ENCODE data around the gene NR1H2.

NR1H2 gene

GRCh38 chr19:50398675-50399367, 22.6 kb downstream of the NR1H2 start:
- Histone ChIP-seq H3K9me3 (ENCODE audit: severe bottlenecking) (no peaks in the 10 kb centered on the region), H3K27ac (ENCODE audit: poor library complexity, severe bottlenecking) (no peak overlapping the region), H3K27me3 (ENCODE audit: insufficient read depth, poor library complexity, severe bottlenecking) (no peaks in the 10 kb centered on the region), H3K4me3 (ENCODE audit: severe bottlenecking) (no peak overlapping the region), H3K4me1 (ENCODE audit: insufficient read depth, poor library complexity, severe bottlenecking) (no peaks in the 10 kb centered on the region), H3K36me3 (ENCODE audit: low read depth) (peaks cover 24% of the 10 kb centered on the region)
- DNase-seq (ENCODE audit: low spot score) (no peak), ATAC-seq (ENCODE audit: low read depth) (no peak)
- no peak for TF ChIP-seq CTCF (IDR thresholded peaks at IDR 0.05; ENCODE audit: poor library complexity, severe bottlenecking)

- no peak overlapping the region for H3K4me3 ChIP-seq (ENCODE audit: severe bottlenecking)
- no peak for TF ChIP-seq CTCF (IDR thresholded peaks at IDR 0.05; ENCODE audit: poor library complexity, severe bottlenecking)
- H3K27ac ChIP-seq (ENCODE audit: poor library complexity, severe bottlenecking), result no peak overlapping the region
- peaks cover 18% of the 10 kb centered on the region for H3K36me3 ChIP-seq (ENCODE audit: low read depth)
- DNase-seq (ENCODE audit: low spot score) (no peak), ATAC-seq (ENCODE audit: low read depth) (no peak)
- no peaks in the 10 kb centered on the region for H3K4me1 ChIP-seq (ENCODE audit: insufficient read depth, poor library complexity, severe bottlenecking)
- no peaks in the 10 kb centered on the region for H3K27me3 ChIP-seq (ENCODE audit: insufficient read depth, poor library complexity, severe bottlenecking)
- H3K9me3 ChIP-seq (ENCODE audit: severe bottlenecking), result no peaks in the 10 kb centered on the region
These were observed 23.1 kb downstream of the NR1H2 start for GRCh38 chr19:50399368-50399745.

GRCh38 chr19:50401605-50402450, 25.6 kb downstream of the NR1H2 start:
- Histone ChIP-seq H3K4me3 (ENCODE audit: severe bottlenecking) (no peak overlapping the region), H3K36me3 (ENCODE audit: low read depth) (peaks cover 29% of the 10 kb centered on the region), H3K27ac (ENCODE audit: poor library complexity, severe bottlenecking) (no peak overlapping the region), H3K4me1 (ENCODE audit: insufficient read depth, poor library complexity, severe bottlenecking) (no peaks in the 10 kb centered on the region), H3K27me3 (ENCODE audit: insufficient read depth, poor library complexity, severe bottlenecking) (no peaks in the 10 kb centered on the region), H3K9me3 (ENCODE audit: severe bottlenecking) (no peaks in the 10 kb centered on the region)
- no peak for TF ChIP-seq CTCF (IDR thresholded peaks at IDR 0.05; ENCODE audit: poor library complexity, severe bottlenecking)
- DNase-seq (ENCODE audit: low spot score) (no peak), ATAC-seq (ENCODE audit: low read depth) (no peak)

- Histone ChIP-seq H3K27ac (ENCODE audit: poor library complexity, severe bottlenecking) (no peak overlapping the region), H3K4me1 (ENCODE audit: insufficient read depth, poor library complexity, severe bottlenecking) (no peaks in the 10 kb centered on the region), H3K4me3 (ENCODE audit: severe bottlenecking) (no peak overlapping the region), H3K9me3 (ENCODE audit: severe bottlenecking) (no peaks in the 10 kb centered on the region), H3K27me3 (ENCODE audit: insufficient read depth, poor library complexity, severe bottlenecking) (no peaks in the 10 kb centered on the region), H3K36me3 (ENCODE audit: low read depth) (peaks cover 34% of the 10 kb centered on the region)
- TF ChIP-seq CTCF (IDR thresholded peaks at IDR 0.05; ENCODE audit: poor library complexity, severe bottlenecking), result no peak
- ATAC-seq (ENCODE audit: low read depth) (no peak), DNase-seq (ENCODE audit: low spot score) (no peak)
These were observed 26.5 kb downstream of the NR1H2 start for GRCh38 chr19:50402544-50403301.

Measured in RWPE2 (cell line).